GM18511 (cell line): ENCODE data around the gene RADIL.

Source experiments
- ATAC-seq: cut with Tn5 transposase; IDR thresholded peaks from one replicate; pipeline ENCODE4 v1.9.1; 2021; ENCODE audit warnings: mild to moderate bottlenecking, moderate library complexity; ENCODE audit not compliant: unreplicated experiment

Gene RADIL

GRCh38 chr7:4856336-4857057, 27.0 kb downstream of the RADIL start:
- no peak for ATAC-seq

GRCh38 chr7:4854916-4855315, 28.6 kb downstream of the RADIL start:
- ATAC-seq, result no peak

- no peak for ATAC-seq
These were observed 31.8 kb downstream of the RADIL start for GRCh38 chr7:4851459-4852422.

- ATAC-seq, result no peak
These were observed 33.2 kb downstream of the RADIL start for GRCh38 chr7:4850262-4850795.

- no peak for ATAC-seq
These were observed 34.1 kb downstream of the RADIL start for GRCh38 chr7:4849390-4849789.

- ATAC-seq, result no peak
These were observed 37.8 kb downstream of the RADIL start for GRCh38 chr7:4845740-4846142.

GRCh38 chr7:4842319-4843064, 41.0 kb downstream of the RADIL start:
- ATAC-seq, result no peak

- no peak for ATAC-seq
These were observed 41.7 kb downstream of the RADIL start for GRCh38 chr7:4841836-4842235.

GRCh38 chr7:4841007-4841784, 42.3 kb downstream of the RADIL start:
- ATAC-seq, result no peak

- ATAC-seq, result no peak
These were observed 43.4 kb downstream of the RADIL start for GRCh38 chr7:4840079-4840501.

GRCh38 chr7:4838626-4839334, 44.7 kb downstream of the RADIL start:
- no peak for ATAC-seq

- ATAC-seq, result no peak
These were observed 45.5 kb downstream of the RADIL start for GRCh38 chr7:4837803-4838625.

GRCh38 chr7:4837041-4837802, 46.3 kb downstream of the RADIL start:
- no peak for ATAC-seq

GRCh38 chr7:4836206-4836661, 47.3 kb downstream of the RADIL start:
- no peak for ATAC-seq

GRCh38 chr7:4835398-4836205, 47.9 kb downstream of the RADIL start:
- no peak for ATAC-seq

- ATAC-seq, result no peak
These were observed 48.7 kb downstream of the RADIL start for GRCh38 chr7:4834601-4835397.
